A673 (cell line): ENCODE results near the gene PAX3. TPM values are rescaled to one million over a fixed set of nuclear protein-coding genes. Genes with fewer than 3 reads are reported as not detected.
"Not testable (repeated sequence)": the region's sequence is repeated elsewhere in the genome, so short reads cannot be mapped to it uniquely, and the experiment has no call there.

Experiments
- BruUV-seq: library from RNA; stranded (reverse); fragments of 400-500 nt; replicated peaks from 2 replicates; lab custom pipeline; 2021; lab: Mats Ljungman, UMichigan
- CTCF ChIA-PET: fragments of 300-600 bp; sonication (Branson Sonifier 250); formaldehyde crosslinking; loops from one replicate; lab custom pipeline; 2022; ENCODE audit warnings: antibody characterized with exemption; lab: Charles Lee
- POLR2A ChIA-PET: fragments of 300-600 bp; sonication (Branson Sonifier 250); formaldehyde crosslinking; loops from one replicate; lab custom pipeline; 2022; ENCODE audit warnings: antibody characterized with exemption; ENCODE audit not compliant: low non-redundant PET; lab: Charles Lee
- DNase-seq: peaks from one replicate; pipeline ENCODE4 v3.0.0-alpha.2; 2015; ENCODE audit warnings: low spot score
- H3K27ac ChIP-seq: fragments of 200-600 bp; sonication (generic); 2 replicates; pipeline ENCODE4 v1.5.1; 2016; ENCODE audit warnings: mixed run types, low read depth, mild to moderate bottlenecking, mixed read lengths, antibody characterized with exemption, low read length; ENCODE audit not compliant: poor library complexity, severe bottlenecking
- H3K27me3 ChIP-seq: fragments of 200-600 bp; sonication (generic); replicated peaks from 2 replicates; pipeline ENCODE4 v1.6.1; 2017; ENCODE audit warnings: mixed run types, low read depth, mild to moderate bottlenecking, mixed read lengths, antibody characterized with exemption, low read length; ENCODE audit not compliant: insufficient read depth, poor library complexity
- H3K36me3 ChIP-seq: fragments of 200-600 bp; sonication (generic); 2 replicates; pipeline ENCODE4 v1.6.1; 2016; ENCODE audit warnings: mixed run types, mild to moderate bottlenecking, mixed read lengths, antibody characterized with exemption, low read length; ENCODE audit not compliant: insufficient read depth, poor library complexity, severe bottlenecking
- H3K4me1 ChIP-seq: fragments of 200-600 bp; sonication (generic); 2 replicates; pipeline ENCODE4 v1.6.1; 2017; ENCODE audit warnings: mixed run types, mild to moderate bottlenecking, mixed read lengths, antibody characterized with exemption, low read length; ENCODE audit not compliant: insufficient read depth, poor library complexity, severe bottlenecking
- H3K4me3 ChIP-seq: fragments of 200-600 bp; sonication (generic); 2 replicates; pipeline ENCODE4 v1.5.1; 2016; ENCODE audit warnings: low read depth, mixed run types, mild to moderate bottlenecking, mixed read lengths, low read length; ENCODE audit not compliant: poor library complexity, severe bottlenecking
- H3K9me3 ChIP-seq: fragments of 200-600 bp; sonication (generic); 2 replicates; pipeline ENCODE4 v1.6.1; 2016; ENCODE audit warnings: mixed run types, low read depth, mild to moderate bottlenecking, mixed read lengths, antibody characterized with exemption, low read length; ENCODE audit not compliant: poor library complexity, severe bottlenecking
- EZH2 ChIP-seq: fragments of 200-600 bp; sonication (generic); IDR thresholded peaks from 2 replicates; pipeline ENCODE4 v1.6.1; 2017; ENCODE audit warnings: borderline replicate concordance, low read depth, mild to moderate bottlenecking, mixed read lengths, antibody characterized with exemption, low read length; ENCODE audit not compliant: poor library complexity, severe bottlenecking
- intact Hi-C: fragments of 100-400 bp; cut with micrococcal nuclease; formaldehyde crosslinking; loops from one replicate; pipeline ENCODE4 v1.10.0; 2022; ENCODE audit not compliant: unreplicated experiment
- total RNA-seq: library from RNA; stranded (reverse); gene quantifications from 2 replicates; pipeline ENCODE4 v1.2.3, GENCODE V29; 2021
- TF ChIP-seq, protein P1 (sequence below): fragments of 300-800, 200-600 bp; sonication (generic); conservative IDR thresholded peaks from 2 replicates; pipeline ENCODE4 v1.5.1; 2017; ENCODE audit warnings: low read depth, mild to moderate bottlenecking, antibody characterized with exemption, low read length, moderate library complexity, mixed read lengths

The PAX3 gene
- total RNA-seq, 1 experiment from 2014 or later, result 39.3 TPM

DNA sequence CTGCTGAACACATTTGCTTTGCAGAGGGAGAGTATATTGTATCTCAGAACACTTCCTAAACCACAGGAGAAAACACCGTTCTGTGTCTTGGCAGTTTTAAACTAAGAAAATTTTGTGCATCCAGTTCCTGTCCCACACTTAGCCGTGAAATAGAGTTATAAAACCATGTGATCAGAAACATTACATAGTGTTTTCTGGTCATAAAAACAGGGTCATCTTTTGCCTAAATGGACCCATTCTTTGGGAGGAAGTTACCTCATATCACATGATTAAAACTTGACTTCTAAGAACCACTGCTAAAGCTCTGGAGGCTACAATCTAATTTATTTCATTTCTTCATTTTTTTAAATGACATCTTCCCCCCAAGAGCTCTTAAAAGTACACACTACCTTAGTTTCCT, 138.7 kb downstream of the PAX3 start:
- CTCF ChIA-PET, result no interaction called here
- DNase-seq, result no peak
- Histone ChIP-seq H3K27ac (no peak overlapping the region), H3K4me1 (peaks cover under 1% of the 10 kb centered on the region), H3K27me3 (no peaks in the 10 kb centered on the region), H3K9me3 (no peaks in the 10 kb centered on the region), H3K36me3 (no peaks in the 10 kb centered on the region), H3K4me3 (no peak overlapping the region)
- TF ChIP-seq, protein P1, sequence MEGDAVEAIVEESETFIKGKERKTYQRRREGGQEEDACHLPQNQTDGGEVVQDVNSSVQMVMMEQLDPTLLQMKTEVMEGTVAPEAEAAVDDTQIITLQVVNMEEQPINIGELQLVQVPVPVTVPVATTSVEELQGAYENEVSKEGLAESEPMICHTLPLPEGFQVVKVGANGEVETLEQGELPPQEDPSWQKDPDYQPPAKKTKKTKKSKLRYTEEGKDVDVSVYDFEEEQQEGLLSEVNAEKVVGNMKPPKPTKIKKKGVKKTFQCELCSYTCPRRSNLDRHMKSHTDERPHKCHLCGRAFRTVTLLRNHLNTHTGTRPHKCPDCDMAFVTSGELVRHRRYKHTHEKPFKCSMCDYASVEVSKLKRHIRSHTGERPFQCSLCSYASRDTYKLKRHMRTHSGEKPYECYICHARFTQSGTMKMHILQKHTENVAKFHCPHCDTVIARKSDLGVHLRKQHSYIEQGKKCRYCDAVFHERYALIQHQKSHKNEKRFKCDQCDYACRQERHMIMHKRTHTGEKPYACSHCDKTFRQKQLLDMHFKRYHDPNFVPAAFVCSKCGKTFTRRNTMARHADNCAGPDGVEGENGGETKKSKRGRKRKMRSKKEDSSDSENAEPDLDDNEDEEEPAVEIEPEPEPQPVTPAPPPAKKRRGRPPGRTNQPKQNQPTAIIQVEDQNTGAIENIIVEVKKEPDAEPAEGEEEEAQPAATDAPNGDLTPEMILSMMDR, result no peak
- no peak for TF ChIP-seq EZH2
- BruUV-seq, result no TSS peak
- POLR2A ChIA-PET, result no interaction called here
- intact Hi-C loops, result no loop called here

DNA sequence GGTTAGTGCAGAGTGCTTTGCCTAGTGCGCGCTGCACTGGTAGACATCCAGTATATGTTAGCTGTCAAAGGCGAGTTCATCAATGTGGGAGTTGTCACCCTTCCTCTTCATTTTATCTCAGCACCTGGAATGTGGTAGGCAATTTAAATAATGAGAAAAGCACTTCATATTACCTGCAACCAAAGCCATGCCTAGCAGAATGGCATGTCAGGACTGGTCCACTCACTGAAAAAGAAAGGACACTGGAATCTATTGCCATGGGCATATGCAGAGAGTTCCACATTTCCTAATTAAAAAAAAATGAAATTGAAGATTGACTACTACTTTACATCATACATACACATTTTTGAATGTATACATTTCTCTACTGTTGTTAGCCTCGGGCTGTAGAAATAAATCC, 139.6 kb downstream of the PAX3 start:
- H3K9me3 ChIP-seq, result no peaks in the 10 kb centered on the region
- intact Hi-C loops, result no loop called here
- ChIA-PET POLR2A (interaction anchor here (0.7 kb wide), 1 partner anchor 53 kb away, joined by 5 read pairs; no protein-coding TSS in a partner anchor), CTCF (no interaction called here)
- no peak overlapping the region for H3K4me3 ChIP-seq
- no TSS peak for BruUV-seq
- H3K27ac ChIP-seq, result no peak overlapping the region
- H3K4me1 ChIP-seq, result no peaks in the 10 kb centered on the region
- TF ChIP-seq EZH2, result no peak
- TF ChIP-seq, protein P1, result no peak
- DNase-seq, result no peak
- no peaks in the 10 kb centered on the region for H3K27me3 ChIP-seq
- no peaks in the 10 kb centered on the region for H3K36me3 ChIP-seq

DNA sequence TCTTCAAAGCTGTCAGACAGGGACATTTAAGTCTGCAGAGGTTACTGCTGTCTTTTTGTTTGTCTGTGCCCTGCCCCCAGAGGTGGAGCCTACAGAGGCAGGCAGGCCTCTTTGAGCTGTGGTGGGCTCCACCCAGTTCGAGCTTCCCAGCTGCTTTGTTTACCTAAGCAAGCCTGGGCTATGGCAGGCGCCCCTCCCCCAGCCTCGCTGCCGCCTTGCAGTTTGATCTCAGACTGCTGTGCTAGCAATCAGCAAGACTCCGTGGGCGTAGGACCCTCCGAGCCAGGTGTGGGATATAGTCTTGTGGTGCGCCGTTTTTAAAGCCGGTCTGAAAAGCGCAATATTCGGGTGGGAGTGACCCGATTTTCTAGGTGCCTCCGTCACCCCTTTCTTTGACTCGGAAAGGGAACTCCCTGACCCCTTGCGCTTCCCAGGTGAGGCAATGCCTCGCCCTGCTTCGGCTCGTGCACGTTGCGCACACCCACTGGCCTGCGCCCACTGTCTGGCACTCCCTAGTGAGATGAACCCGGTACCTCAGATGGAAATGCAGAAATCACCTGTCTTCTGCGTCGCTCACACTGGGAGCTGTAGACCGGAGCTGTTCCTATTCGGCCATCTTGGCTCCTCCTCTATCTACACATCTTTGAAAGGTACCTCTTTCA, 143.7 kb downstream of the PAX3 start:
- DNase-seq, CTCF ChIA-PET, H3K4me3 ChIP-seq: not testable (repeated sequence)

More for the DNA sequence above, 143.7 kb downstream of the PAX3 start:
- H3K36me3 ChIP-seq, intact Hi-C loops, H3K27me3 ChIP-seq, H3K27ac ChIP-seq, H3K4me1 ChIP-seq, H3K9me3 ChIP-seq, POLR2A ChIA-PET, BruUV-seq: not testable (repeated sequence)

Other genes with a start within 250 kb of the PAX3 start
- gene SGPP2, start 125.5 kb upstream of the PAX3 start, total RNA-seq, result 0.09 and 0.37 TPM in 2 replicates